ENCODE measurements around the gene ARHGAP28.

ARHGAP28 gene

DNA sequence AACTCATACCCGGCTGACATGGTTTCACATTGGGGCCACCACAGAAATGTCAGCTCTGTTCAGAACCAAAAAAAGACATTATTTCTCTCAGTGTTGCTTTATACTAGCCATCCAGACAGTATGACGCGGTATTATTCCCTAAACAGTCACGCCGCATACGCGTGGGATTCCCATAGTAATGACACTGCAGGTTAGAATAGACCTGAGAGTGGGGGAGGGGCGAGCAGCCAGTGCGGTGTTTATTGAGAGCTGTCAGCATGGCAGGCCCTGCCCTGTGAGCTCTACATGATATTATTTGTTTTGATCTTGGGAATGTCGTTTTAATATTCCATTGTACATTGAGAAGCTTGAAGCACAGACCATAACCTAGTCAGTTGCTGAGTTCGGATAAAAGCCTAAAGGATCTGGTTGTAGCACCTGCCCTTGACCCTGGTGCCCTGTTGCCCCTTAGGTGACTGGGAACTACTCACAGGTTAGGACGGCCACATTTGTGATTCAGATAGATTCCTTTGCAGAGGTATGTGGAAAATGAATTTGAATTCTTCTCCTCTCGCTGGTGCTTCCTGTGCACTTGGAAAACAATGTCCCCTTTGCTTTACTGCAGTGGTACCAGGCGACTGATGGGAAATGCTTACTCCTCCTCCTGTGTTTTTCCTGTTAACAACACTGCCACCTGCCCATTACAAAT is 150.1 kb downstream of the ARHGAP28 start:
- no peak for FAIRE-seq
- TF ChIP-seq POLR2A (IDR thresholded peaks at IDR 0.05; ENCODE audit: low read depth, low read length) (no peak), TAF1 (IDR thresholded peaks at IDR 0.05; ENCODE audit: borderline replicate concordance, low read depth, low read length) (no peak), POLR2AphosphoS5 (IDR thresholded peaks at IDR 0.05; ENCODE audit: low read depth, low read length) (no peak)
- no peak for DNase-seq (ENCODE audit: insufficient read length)

DNA sequence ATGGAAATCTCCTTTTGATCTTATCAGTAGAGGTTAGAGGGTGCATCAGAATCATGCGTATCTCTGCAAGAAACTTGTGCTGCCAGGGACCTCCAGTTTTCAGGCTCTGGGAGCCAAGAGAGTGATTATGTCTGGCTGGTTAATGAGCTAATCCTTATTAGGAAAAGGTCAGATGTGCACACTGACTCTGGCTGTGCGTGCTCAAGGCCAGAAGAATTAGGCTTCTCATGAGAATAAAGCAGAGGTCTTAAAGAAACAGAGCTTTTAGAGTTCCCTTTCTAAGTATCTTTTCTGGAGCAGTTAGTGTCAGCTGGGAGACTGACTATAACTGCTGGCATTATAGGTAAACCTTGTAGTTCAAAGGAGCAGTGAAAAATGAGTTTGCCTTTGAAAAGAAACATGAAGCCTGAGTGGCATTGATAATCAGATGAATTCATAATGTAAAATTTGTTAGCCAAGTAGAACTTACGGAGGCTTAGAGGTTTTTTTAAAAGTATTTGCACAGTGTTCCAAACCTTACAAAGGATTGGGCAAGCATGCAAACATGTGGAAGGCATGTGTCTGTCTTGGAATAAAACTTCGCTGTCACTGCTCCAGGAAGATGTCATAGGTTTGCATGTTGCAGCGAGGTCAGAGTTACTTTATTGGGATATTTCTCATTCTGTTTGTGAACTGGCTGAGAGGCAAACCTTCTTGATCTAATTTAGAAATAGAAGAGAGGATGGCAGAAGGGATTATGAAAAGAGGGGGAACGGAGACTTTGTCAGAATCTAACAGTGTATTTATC is 151.7 kb downstream of the ARHGAP28 start:
- no peak for FAIRE-seq
- no peak for DNase-seq (ENCODE audit: insufficient read length)
- TF ChIP-seq TAF1 (IDR thresholded peaks at IDR 0.05; ENCODE audit: borderline replicate concordance, low read depth, low read length): no peak
- no peak for TF ChIP-seq POLR2AphosphoS5 (IDR thresholded peaks at IDR 0.05; ENCODE audit: low read depth, low read length)
- TF ChIP-seq POLR2A (IDR thresholded peaks at IDR 0.05; ENCODE audit: low read depth, low read length): no peak

DNA sequence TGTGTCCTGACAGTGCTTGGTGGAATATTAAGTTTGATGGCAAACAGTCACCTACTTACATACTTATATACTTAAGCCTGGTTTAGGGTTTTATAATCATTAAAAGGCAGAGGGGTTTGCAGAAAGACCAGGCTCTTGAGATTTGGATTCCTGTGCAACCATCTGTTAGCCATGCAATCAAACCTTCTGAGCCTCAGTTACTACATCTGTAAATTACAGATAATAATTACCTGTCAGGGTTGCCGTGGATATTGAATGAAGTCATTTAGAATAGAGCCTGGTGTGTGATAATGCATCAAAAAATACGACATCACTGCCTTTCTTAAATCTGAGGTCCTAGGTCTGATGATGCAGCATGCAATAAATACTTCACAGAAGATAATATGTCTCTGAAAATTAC is 152.9 kb downstream of the ARHGAP28 start:
- no peak for DNase-seq (ENCODE audit: insufficient read length)
- no peak for FAIRE-seq
- TF ChIP-seq POLR2A (IDR thresholded peaks at IDR 0.05; ENCODE audit: low read depth, low read length) (no peak), TAF1 (IDR thresholded peaks at IDR 0.05; ENCODE audit: borderline replicate concordance, low read depth, low read length) (no peak), POLR2AphosphoS5 (IDR thresholded peaks at IDR 0.05; ENCODE audit: low read depth, low read length) (no peak)

DNA sequence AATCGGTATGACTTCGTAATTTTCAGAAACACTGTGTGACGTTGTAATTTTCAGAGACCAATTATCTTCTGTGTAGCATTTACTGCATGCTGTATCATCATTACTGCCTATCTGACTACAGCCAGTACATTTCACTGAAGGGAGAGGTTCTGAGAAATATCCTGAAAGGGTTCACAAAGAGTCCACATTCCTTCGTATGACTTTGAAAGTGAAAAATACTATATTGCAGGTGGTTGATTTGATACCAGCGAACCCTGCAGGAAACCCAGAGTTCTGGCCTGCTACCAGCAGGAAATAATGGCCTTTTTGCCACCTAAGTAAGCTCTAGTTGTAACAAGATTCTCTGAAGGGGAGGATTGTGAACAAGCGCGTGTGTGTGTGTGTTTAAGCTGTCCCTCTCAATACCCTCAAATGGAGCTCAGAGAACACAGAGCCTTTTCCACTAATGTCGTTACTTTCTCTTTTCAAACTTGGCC is 155.5 kb downstream of the ARHGAP28 start:
- FAIRE-seq (no peak), DNase-seq (ENCODE audit: insufficient read length) (no peak)

DNA sequence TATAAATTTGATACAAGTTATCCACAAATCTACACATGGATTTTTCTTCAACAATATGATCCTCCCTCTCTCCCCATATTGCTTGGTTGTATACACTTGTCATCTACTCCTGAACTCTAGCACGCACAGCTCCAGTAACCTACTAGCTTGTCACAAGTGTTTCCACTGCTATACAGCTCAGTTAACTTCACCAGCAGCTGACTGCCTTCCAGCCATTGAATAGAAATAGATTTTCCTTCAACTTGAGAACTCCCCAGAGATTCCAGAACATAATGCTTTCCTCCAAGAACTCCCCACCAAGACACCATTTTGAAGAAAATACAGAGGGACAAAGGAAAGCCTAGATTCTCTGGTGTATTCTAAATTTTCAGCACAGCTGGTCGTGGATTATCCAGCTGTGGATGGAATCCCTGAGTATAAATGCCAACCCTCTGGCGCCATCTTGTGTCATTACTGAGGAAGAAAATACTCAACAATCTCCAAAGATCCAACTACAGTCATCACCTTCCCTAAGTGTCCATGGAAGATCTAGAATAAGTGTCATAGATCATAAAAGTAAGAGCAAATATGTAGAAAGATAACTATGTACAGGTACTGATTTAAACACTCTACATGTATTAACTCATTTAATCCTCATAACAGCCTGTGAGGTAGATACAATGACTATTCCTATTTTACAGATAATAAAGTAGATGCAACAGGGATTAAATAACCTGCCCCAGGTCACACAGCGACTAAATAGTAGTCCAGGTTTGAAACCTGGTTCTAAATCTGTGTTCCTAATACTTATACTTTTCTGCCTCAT is 156.7 kb downstream of the ARHGAP28 start:
- TF ChIP-seq POLR2A (IDR thresholded peaks at IDR 0.05; ENCODE audit: low read depth, low read length): no peak
- TF ChIP-seq TAF1 (IDR thresholded peaks at IDR 0.05; ENCODE audit: borderline replicate concordance, low read depth, low read length): no peak
- no peak for TF ChIP-seq POLR2AphosphoS5 (IDR thresholded peaks at IDR 0.05; ENCODE audit: low read depth, low read length)
- FAIRE-seq (peak; percentile 21), DNase-seq (ENCODE audit: insufficient read length) (no peak)

More for the DNA sequence above, 155.5 kb downstream of the ARHGAP28 start:
- TF ChIP-seq TAF1 (IDR thresholded peaks at IDR 0.05; ENCODE audit: borderline replicate concordance, low read depth, low read length) (no peak), POLR2A (IDR thresholded peaks at IDR 0.05; ENCODE audit: low read depth, low read length) (no peak), POLR2AphosphoS5 (IDR thresholded peaks at IDR 0.05; ENCODE audit: low read depth, low read length) (no peak)

DNA sequence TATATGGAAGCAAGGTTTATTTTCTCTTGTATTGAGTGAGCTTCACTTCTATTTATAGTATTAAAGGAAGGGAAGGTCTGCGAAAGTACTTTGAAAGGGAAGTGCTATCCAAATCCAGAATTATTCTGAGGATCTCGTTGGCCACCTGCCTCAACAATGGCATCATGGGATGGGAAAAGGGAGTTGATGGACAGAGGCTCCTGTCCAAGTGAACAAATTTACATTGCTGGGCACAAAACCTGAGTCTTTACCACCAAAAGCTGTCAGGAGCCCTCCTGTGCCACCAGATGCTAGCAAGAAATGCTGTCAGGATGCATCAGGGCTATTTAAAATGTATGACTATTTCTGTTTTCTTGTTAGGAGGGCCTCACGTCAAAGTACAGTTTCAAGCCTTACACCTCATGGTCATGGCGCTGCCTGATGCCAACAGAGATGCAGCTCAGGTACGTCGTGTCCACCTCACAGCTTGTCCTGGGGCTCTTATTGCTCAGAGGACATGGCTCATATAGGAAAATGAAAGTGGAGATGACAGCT is 157.3 kb downstream of the ARHGAP28 start:
- no peak for FAIRE-seq
- DNase-seq (ENCODE audit: insufficient read length): no peak
- TF ChIP-seq TAF1 (IDR thresholded peaks at IDR 0.05; ENCODE audit: borderline replicate concordance, low read depth, low read length) (no peak), POLR2A (IDR thresholded peaks at IDR 0.05; ENCODE audit: low read depth, low read length) (no peak), POLR2AphosphoS5 (IDR thresholded peaks at IDR 0.05; ENCODE audit: low read depth, low read length) (no peak)

DNA sequence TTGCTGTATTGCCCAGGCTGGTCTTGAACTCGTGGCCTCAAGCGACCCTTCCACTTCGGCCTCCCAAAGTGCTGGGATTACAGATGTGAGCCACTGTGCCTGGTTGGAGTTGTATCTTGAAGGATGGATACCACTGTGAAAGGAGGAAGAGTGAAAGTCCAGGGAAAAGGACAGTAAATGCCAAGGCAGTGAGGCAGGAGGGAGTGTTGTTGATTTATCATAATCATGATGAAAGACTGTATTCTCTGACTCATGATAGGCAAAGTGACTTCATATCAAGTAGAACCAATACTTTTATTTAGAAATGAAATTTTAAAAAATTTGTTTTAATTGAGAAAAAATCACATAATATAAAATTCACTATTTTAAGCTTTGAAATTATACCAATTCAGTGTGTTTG is 162.3 kb downstream of the ARHGAP28 start:
- FAIRE-seq: no peak
- TF ChIP-seq POLR2A (IDR thresholded peaks at IDR 0.05; ENCODE audit: low read depth, low read length): no peak
- no peak for TF ChIP-seq POLR2AphosphoS5 (IDR thresholded peaks at IDR 0.05; ENCODE audit: low read depth, low read length)
- TF ChIP-seq TAF1 (IDR thresholded peaks at IDR 0.05; ENCODE audit: borderline replicate concordance, low read depth, low read length): no peak
- no peak for DNase-seq (ENCODE audit: insufficient read length)

DNA sequence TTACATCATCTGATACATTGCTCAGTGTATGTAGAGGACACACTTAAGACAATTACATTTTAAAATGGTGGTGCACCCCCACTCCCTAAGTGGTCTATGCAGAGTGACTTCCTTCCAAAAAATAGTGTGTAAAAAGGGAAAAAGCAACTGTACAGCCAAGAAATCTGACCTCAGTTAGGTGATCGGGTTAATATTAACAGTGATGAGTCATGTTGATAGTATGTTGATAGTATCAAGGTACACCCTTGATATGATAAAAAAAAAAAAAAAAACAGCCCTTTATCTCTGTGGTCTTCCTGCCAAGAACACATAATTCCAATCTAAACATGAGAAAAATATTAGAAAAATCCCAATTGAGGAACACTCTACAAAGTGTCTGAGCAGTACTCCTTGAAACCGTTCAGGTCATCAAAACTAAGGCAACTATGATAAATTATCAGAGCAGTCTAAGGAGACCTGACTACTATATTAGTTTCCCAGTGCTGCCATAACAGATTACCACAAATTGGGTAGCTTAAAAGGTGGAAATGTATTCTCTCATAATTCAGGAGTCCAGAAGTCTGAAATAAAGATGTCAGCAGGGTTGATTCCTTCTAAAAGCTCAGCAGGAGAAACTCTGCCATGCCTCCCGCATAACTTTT is 171.9 kb downstream of the ARHGAP28 start:
- TF ChIP-seq POLR2AphosphoS5 (IDR thresholded peaks at IDR 0.05; ENCODE audit: low read depth, low read length): no peak
- no peak for TF ChIP-seq POLR2A (IDR thresholded peaks at IDR 0.05; ENCODE audit: low read depth, low read length)
- no peak for TF ChIP-seq TAF1 (IDR thresholded peaks at IDR 0.05; ENCODE audit: borderline replicate concordance, low read depth, low read length)
- FAIRE-seq: no peak
- no peak for DNase-seq (ENCODE audit: insufficient read length)

DNA sequence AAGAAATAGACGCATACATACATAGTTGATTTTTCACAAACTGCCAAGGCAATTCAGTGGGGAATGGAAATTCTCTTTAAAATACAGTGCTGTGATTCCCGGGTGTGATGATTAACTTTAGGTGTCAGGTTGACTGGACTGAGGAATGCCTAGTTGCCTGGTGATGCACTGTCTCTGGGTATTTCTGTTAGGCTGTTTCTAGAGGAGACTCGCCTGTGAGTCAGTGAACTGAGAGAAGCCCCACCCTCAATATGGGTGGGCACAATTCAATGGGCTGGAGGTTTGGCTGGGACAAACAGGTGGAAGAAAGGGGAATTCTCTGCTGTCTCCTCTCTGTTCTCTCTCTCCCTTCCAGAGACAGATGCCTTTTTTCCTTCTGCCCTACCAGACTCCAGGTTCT is 187.6 kb downstream of the ARHGAP28 start:
- no peak for DNase-seq (ENCODE audit: insufficient read length)
- TF ChIP-seq POLR2A (IDR thresholded peaks at IDR 0.05; ENCODE audit: low read depth, low read length) (no peak), POLR2AphosphoS5 (IDR thresholded peaks at IDR 0.05; ENCODE audit: low read depth, low read length) (no peak), TAF1 (IDR thresholded peaks at IDR 0.05; ENCODE audit: borderline replicate concordance, low read depth, low read length) (no peak)
- no peak for FAIRE-seq

DNA sequence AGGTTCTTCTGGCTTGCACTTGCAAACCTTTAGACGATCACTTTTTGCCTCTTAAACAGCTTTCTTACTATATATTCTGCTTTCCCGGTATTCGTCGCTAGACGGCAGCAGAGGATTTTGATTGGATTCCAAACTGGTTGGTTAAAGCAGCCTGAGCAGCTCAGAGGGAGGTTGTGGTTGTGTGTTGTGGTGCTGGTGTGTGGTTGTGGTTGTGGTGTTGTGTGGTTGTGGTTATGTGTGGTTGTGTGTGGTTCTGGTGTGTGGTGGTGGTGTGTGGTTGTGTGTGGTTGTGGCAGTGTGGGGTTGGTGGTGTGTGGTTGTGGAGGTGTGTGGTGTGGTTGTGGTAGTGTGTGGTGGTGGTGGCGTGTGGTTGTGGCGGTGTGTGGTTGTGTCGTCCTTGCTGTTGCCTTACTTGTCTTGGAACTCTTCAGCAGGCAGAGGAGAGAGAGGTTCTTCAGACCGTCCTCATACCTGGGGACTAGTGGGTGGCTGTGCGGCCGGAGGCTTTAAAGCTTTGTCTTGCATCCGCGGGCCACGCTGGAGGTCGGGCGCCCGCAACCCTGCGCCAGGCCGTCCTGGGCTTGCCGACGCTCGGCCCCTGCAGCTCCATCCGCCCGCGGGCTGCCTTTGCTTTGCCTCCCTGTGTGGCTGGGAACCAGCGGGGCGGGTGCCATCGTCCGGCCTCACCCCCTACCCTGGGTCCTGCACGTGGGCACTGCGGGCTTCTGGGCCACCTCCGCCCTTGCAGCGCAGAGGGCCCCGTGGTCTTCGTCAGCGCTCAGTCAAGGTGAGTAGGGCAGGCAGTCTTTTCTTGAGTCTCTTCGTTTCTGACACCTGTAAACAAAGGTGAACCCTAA is 190.8 kb downstream of the ARHGAP28 start:
- FAIRE-seq (peak; percentile 85), DNase-seq (ENCODE audit: insufficient read length) (peak; percentile 17)
- TF ChIP-seq POLR2A (IDR thresholded peaks at IDR 0.05; ENCODE audit: low read depth, low read length): no peak

Data from GM12892 (cell line).